ENCODE results near the gene KCNAB2.

The KCNAB2 gene

GRCh38 chr1:6090996-6091822 is 45.5 kb downstream of the KCNAB2 start:
- Mint-ChIP-seq H3K4me3 (no peak overlapping the region), H3K27me3 (ENCODE audit: low read depth) (no peaks in the 10 kb centered on the region), H3K36me3 (ENCODE audit: low read depth) (peaks cover 39% of the 10 kb centered on the region), H3K9me3 (no peaks in the 10 kb centered on the region), H3K4me1 (ENCODE audit: low read depth) (no peaks in the 10 kb centered on the region), H3K27ac (peak overlapping the region; percentile 6)
- DNase-seq (ENCODE audit: low spot score), result no peak

DNA sequence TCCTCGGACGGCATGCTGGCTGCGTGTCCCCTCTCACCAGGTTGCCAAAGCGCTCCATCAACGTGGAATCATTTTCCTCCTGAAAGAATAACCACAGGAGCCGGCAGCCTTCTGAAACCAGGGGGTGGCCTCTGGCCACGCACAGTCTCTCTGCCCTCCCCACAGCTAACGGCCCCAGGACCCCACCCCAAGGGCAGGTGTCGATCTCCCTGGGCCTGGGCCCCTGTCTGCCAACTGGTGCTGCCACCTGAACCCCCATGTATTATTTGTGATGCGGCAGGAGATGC is 46.1 kb downstream of the KCNAB2 start:
- no peaks in the 10 kb centered on the region for H3K27me3 Mint-ChIP-seq (ENCODE audit: low read depth)
- no peak overlapping the region for H3K27ac Mint-ChIP-seq
- no peaks in the 10 kb centered on the region for H3K9me3 Mint-ChIP-seq
- H3K4me1 Mint-ChIP-seq (ENCODE audit: low read depth), result no peaks in the 10 kb centered on the region
- no peak overlapping the region for H3K4me3 Mint-ChIP-seq
- no peak for DNase-seq (ENCODE audit: low spot score)
- H3K36me3 Mint-ChIP-seq (ENCODE audit: low read depth), result peaks cover 35% of the 10 kb centered on the region

DNA sequence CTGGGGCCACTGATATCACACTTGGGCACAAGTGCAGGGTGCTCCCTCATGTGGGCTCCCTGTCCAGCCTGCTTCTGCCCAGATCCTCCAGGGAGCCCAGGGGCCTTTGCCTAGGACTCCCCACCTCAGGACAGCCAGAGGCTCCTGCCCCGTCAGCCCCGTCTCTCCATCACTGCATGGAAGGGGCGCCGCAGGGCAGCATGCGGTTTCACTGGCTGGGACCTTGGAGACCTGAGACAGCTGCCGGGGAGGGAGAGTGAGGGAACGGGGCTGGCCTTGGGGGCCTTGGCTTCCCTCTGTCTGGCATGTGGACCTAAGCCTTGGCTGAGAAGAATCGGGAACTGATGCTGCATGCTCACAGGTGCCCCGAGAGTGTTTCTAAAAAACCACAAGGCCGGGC is 46.5 kb downstream of the KCNAB2 start:
- Mint-ChIP-seq H3K36me3 (ENCODE audit: low read depth) (peaks cover 34% of the 10 kb centered on the region), H3K27ac (no peak overlapping the region), H3K9me3 (no peaks in the 10 kb centered on the region), H3K27me3 (ENCODE audit: low read depth) (no peaks in the 10 kb centered on the region), H3K4me1 (ENCODE audit: low read depth) (no peaks in the 10 kb centered on the region), H3K4me3 (no peak overlapping the region)
- DNase-seq (ENCODE audit: low spot score), result no peak

DNA sequence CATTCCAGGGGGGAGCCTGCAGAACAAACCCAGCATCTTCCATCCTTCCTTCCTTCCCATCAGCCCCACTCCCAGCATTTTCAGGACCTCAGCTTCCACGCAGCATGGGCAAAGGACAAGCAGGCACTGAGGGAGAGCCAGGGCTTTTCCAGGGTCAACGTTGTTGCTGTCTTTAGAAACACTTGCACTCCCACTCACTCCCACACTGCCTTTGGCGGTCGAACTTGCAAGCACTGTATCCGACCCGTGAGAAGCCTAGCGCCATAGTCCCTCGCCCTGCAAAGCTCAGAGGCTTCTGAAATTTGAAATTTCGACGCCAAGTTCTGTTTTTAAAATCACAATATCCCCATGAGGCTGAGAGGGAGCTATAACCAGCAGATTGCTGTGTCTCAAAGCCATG is 47.4 kb downstream of the KCNAB2 start:
- Mint-ChIP-seq H3K27ac (no peak overlapping the region), H3K27me3 (ENCODE audit: low read depth) (no peaks in the 10 kb centered on the region), H3K36me3 (ENCODE audit: low read depth) (peaks cover 39% of the 10 kb centered on the region), H3K4me1 (ENCODE audit: low read depth) (no peaks in the 10 kb centered on the region), H3K4me3 (no peak overlapping the region), H3K9me3 (no peaks in the 10 kb centered on the region)
- no peak for DNase-seq (ENCODE audit: low spot score)

DNA sequence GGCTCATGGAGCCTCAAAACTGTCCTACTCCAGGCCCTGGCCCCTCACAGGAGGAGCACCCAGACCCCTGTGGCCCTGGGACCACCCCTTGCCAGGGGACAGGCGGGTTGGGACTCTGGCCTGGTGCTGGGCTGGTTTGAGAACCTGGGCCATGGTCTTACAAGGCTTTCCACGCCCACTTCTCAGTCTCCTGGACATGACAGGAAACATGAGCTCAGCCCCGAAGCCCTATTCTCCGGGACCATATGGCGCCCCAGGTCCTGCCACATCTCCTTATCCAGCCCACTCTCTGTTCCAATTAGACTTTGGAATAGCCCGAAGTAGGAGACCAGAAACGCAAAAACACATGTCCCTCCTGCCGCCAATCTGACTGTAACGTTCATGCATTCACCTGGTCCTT is 47.9 kb downstream of the KCNAB2 start:
- H3K27me3 Mint-ChIP-seq (ENCODE audit: low read depth), result no peaks in the 10 kb centered on the region
- no peak overlapping the region for H3K27ac Mint-ChIP-seq

GRCh38 chr1:6094246-6094645 is 48.6 kb downstream of the KCNAB2 start:
- DNase-seq (ENCODE audit: low spot score), result no peak
- Mint-ChIP-seq H3K9me3 (no peaks in the 10 kb centered on the region), H3K4me1 (ENCODE audit: low read depth) (no peaks in the 10 kb centered on the region), H3K4me3 (no peak overlapping the region), H3K27me3 (ENCODE audit: low read depth) (no peaks in the 10 kb centered on the region), H3K36me3 (ENCODE audit: low read depth) (peaks cover 44% of the 10 kb centered on the region), H3K27ac (no peak overlapping the region)

More for the DNA sequence above, 47.9 kb downstream of the KCNAB2 start:
- H3K4me1 Mint-ChIP-seq (ENCODE audit: low read depth), result no peaks in the 10 kb centered on the region
- H3K36me3 Mint-ChIP-seq (ENCODE audit: low read depth), result peaks cover 42% of the 10 kb centered on the region
- H3K4me3 Mint-ChIP-seq, result no peak overlapping the region
- H3K9me3 Mint-ChIP-seq, result no peaks in the 10 kb centered on the region
- no peak for DNase-seq (ENCODE audit: low spot score)

GRCh38 chr1:6094801-6095505 is 49.3 kb downstream of the KCNAB2 start:
- no peaks in the 10 kb centered on the region for H3K9me3 Mint-ChIP-seq
- H3K27ac Mint-ChIP-seq, result no peak overlapping the region
- H3K4me3 Mint-ChIP-seq, result no peak overlapping the region
- no peaks in the 10 kb centered on the region for H3K4me1 Mint-ChIP-seq (ENCODE audit: low read depth)
- H3K36me3 Mint-ChIP-seq (ENCODE audit: low read depth), result peaks cover 44% of the 10 kb centered on the region
- H3K27me3 Mint-ChIP-seq (ENCODE audit: low read depth), result no peaks in the 10 kb centered on the region
- DNase-seq (ENCODE audit: low spot score), result no peak

DNA sequence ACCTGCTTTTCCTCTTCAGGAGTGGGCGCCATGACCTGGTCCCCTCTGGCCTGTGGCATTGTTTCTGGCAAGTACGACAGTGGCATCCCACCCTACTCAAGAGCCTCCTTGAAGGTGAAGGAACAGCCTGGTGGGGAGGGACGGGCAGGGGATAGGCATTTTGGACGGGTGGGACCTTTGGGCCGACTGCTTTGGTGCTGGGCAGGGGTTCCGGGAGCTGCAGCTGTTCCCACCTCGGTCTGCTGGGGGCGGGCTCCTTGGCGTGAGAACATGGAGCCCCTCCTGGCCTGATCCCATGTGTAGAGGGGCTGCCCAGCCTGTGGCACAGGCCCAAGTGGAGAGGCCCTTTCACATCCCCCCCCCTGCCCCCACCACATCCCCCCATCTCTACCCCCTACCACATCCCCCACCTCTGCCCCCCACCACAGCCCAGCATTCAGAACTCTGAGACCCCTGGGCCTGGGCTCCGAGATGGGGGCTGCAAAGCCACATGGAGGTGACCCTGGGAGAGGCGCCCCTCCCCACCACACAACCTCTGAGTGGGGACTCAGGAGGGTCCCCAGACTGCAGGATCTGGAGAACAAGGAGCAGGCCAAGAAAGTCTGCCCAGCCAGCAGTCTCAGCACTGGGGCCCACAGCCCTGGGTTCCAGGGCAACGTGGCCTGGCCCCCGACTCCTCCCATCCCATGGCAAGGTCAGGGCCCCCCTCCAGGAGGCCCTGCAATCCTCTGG is 50.0 kb downstream of the KCNAB2 start:
- DNase-seq (ENCODE audit: low spot score), result no peak
- Mint-ChIP-seq H3K27ac (no peak overlapping the region), H3K9me3 (no peaks in the 10 kb centered on the region), H3K36me3 (ENCODE audit: low read depth) (peaks cover 43% of the 10 kb centered on the region), H3K4me1 (ENCODE audit: low read depth) (no peaks in the 10 kb centered on the region), H3K4me3 (no peak overlapping the region), H3K27me3 (ENCODE audit: low read depth) (no peaks in the 10 kb centered on the region)

DNA sequence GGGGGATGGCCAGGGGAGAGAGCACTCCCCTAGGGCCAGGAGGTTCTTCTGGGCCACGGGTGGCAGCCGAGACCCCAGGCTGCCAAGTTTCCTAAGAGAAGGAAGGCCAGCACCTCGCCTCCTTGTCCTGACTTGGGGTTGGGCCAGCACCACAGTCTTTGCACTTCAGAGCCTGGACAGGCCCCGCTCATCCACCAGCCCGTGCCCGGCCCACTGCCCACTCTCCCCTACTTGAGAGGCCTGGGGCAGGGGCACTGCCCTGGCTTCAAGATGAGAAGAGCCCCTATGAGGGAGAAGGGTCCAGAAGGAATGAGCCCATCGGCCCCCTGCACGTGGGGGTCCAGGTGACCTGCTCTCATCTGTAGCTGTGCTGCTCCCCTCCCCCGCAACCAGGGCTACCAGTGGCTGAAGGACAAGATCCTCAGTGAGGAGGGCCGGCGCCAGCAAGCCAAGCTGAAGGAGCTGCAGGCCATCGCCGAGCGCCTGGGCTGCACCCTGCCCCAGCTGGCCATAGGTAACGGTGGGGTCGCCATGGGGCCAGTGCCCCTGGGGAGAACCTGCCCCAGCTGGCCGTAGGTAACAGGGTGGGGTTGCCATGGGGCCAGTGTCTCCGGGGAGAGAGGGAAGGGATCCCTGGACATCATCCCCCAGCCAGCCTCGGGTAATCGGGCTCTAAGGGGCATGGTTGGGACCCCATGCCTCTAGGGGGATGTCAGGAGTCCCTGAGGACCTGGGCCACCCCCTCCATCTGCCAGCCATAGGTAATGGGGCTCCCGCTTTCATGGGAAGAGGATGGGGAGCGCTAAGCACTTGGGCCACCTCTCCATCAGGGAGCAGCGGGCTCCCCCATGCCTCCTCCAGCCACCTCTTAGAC is 50.8 kb downstream of the KCNAB2 start:
- Mint-ChIP-seq H3K9me3 (no peaks in the 10 kb centered on the region), H3K4me3 (no peak overlapping the region), H3K27ac (no peak overlapping the region), H3K36me3 (ENCODE audit: low read depth) (peaks cover 36% of the 10 kb centered on the region), H3K27me3 (ENCODE audit: low read depth) (no peaks in the 10 kb centered on the region), H3K4me1 (ENCODE audit: low read depth) (no peaks in the 10 kb centered on the region)
- DNase-seq (ENCODE audit: low spot score), result no peak

GRCh38 chr1:6097117-6097595 is 51.5 kb downstream of the KCNAB2 start:
- Mint-ChIP-seq H3K9me3 (no peaks in the 10 kb centered on the region), H3K36me3 (ENCODE audit: low read depth) (peaks cover 36% of the 10 kb centered on the region), H3K4me1 (ENCODE audit: low read depth) (no peaks in the 10 kb centered on the region), H3K4me3 (no peak overlapping the region), H3K27me3 (ENCODE audit: low read depth) (no peaks in the 10 kb centered on the region), H3K27ac (peak overlapping the region; percentile 2)
- DNase-seq (ENCODE audit: low spot score), result no peak

GRCh38 chr1:6097824-6098223 is 52.1 kb downstream of the KCNAB2 start:
- Mint-ChIP-seq H3K9me3 (no peaks in the 10 kb centered on the region), H3K27ac (peak overlapping the region; percentile 2)

GRCh38 chr1:6098303-6099215 is 52.9 kb downstream of the KCNAB2 start:
- Mint-ChIP-seq H3K4me1 (ENCODE audit: low read depth) (no peaks in the 10 kb centered on the region), H3K27ac (no peak overlapping the region), H3K4me3 (no peak overlapping the region), H3K9me3 (no peaks in the 10 kb centered on the region), H3K27me3 (ENCODE audit: low read depth) (no peaks in the 10 kb centered on the region), H3K36me3 (ENCODE audit: low read depth) (peaks cover 30% of the 10 kb centered on the region)
- no peak for DNase-seq (ENCODE audit: low spot score)

More at GRCh38 chr1:6097824-6098223, 52.1 kb downstream of the KCNAB2 start:
- H3K4me3 Mint-ChIP-seq, result no peak overlapping the region
- DNase-seq (ENCODE audit: low spot score), result no peak
- no peaks in the 10 kb centered on the region for H3K4me1 Mint-ChIP-seq (ENCODE audit: low read depth)
- H3K36me3 Mint-ChIP-seq (ENCODE audit: low read depth), result peaks cover 36% of the 10 kb centered on the region
- no peaks in the 10 kb centered on the region for H3K27me3 Mint-ChIP-seq (ENCODE audit: low read depth)

DNA sequence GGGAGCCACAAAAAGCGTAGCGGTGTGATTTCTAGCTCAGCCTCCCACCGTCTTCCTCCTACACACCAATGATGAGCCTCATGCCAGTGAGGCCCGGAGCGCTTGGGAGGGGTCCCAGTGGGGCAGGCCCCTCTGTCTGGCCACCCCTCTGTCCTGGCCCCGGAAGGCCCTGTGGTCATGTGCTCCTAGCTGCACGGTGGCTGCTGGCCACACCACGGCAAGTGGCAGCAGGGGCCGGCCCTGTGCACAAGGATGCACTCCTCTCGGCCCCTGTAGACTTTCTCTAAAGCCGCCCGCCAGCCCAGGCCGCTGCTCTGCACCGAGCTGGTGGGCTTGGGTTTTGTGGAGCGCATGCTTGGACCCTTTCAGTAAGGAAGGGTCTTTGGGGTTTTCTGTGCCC is 53.6 kb downstream of the KCNAB2 start:
- Mint-ChIP-seq H3K4me1 (ENCODE audit: low read depth) (no peaks in the 10 kb centered on the region), H3K4me3 (no peak overlapping the region), H3K27me3 (ENCODE audit: low read depth) (no peaks in the 10 kb centered on the region), H3K36me3 (ENCODE audit: low read depth) (peaks cover 22% of the 10 kb centered on the region), H3K9me3 (no peaks in the 10 kb centered on the region), H3K27ac (no peak overlapping the region)
- no peak for DNase-seq (ENCODE audit: low spot score)

All from T-helper 2 cell treated with Interferon-gamma antibody and Interleukin-4, amounts not matched to agents 5 μg/mL and 100 μg/mL, for 36 hours (primary cell).